COLO668 (cell line): Measurements from ENCODE around the gene TRIM40.

Experiments
- DNase-seq: peaks from one replicate; lab custom pipeline; 2025; ENCODE audit not compliant: unreplicated experiment; lab: John Stamatoyannopoulos, UW

Gene TRIM40

DNA sequence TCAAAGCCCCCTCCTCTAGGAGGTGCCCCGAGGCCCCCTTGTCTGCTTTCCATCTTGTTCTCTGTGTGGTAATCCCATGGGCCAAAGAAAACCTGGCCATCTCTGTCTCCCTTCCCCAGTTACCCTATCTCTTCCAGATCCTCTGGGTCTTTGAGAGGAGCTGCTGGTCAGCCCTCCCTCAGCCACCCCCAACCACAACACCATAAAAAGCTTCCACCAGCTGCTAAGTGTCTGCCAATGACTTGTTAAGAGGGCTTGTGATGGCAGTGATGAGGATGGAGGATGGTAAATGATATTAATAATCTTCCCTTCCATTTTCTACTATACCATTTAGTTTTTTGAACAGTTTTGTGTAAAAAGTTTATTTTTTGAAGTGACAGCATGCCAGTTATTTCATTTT lies 60.0 kb downstream of the TRIM40 start:
- no peak for DNase-seq

DNA sequence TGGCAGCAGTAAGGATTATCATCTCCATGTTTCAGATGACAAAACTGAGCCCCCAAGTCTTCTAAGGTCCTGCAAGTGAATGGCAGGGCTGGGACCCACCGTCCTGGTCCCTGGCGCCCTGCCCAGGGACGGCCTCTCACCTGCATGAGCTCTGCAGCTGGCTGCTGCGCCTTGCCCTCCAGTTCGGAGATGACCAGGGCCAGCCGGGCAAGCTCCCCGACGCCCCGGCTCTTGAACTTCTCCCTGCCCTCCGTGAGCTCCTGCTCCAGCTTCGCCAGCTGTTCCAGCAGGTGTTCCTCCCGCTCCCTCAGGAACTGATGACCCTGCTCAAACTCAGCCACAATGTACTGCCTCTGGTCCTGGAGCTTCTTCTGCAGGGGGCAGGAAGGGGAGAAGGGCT lies 60.4 kb downstream of the TRIM40 start:
- no peak for DNase-seq
